Muscle of arm (tissue), 12 donors: ENCODE results near the gene SLC8A2. TPM values are rescaled to one million over a fixed set of nuclear protein-coding genes. Genes with fewer than 3 reads are reported as not detected.

Experiments used
- DNase-seq: peaks from one replicate; pipeline ENCODE4 v3.0.0-alpha.2; 2013
- polyA plus RNA-seq, 12 donors: library from polyadenylated mRNA; unstranded; fragments of 120-200 nt; gene quantifications; one replicate each; pipeline ENCODE4 v1.2.1, GENCODE V29; 2013; ENCODE audit not compliant: insufficient read length in 12 of 12

The SLC8A2 gene
- polyA plus RNA-seq, 12 donors: 0.11 to 0.51 (median 0.37) TPM; not detected in 2

GRCh38 chr19:47430041-47430802 is 41.5 kb downstream of the SLC8A2 start:
- DNase-seq: no peak

GRCh38 chr19:47429140-47429793 is 42.4 kb downstream of the SLC8A2 start:
- DNase-seq: no peak

- DNase-seq: peak; percentile 61
These were observed 43.4 kb downstream of the SLC8A2 start for GRCh38 chr19:47428177-47428894.

- DNase-seq: no peak
These were observed 44.2 kb downstream of the SLC8A2 start for GRCh38 chr19:47427241-47428176.

- no peak for DNase-seq
These were observed 48.4 kb downstream of the SLC8A2 start for GRCh38 chr19:47423203-47423882.

- no peak for DNase-seq
These were observed 49.1 kb downstream of the SLC8A2 start for GRCh38 chr19:47422417-47423163.

- no peak for DNase-seq
These were observed 49.8 kb downstream of the SLC8A2 start for GRCh38 chr19:47421844-47422395.

- no peak for DNase-seq
These were observed 50.4 kb downstream of the SLC8A2 start for GRCh38 chr19:47421244-47421786.

GRCh38 chr19:47419789-47420188 is 51.9 kb downstream of the SLC8A2 start:
- no peak for DNase-seq

- DNase-seq: no peak
These were observed 52.5 kb downstream of the SLC8A2 start, which contains the start of gene MEIS3 for GRCh38 chr19:47419030-47419783. TSS of gene MEIS3 (minus strand) at chr19:47419527. CDS start at chr19:47419081, 446 bp downstream.

GRCh38 chr19:47418692-47419029 is 53.0 kb downstream of the SLC8A2 start:
- no peak for DNase-seq

- DNase-seq: no peak
These were observed 53.7 kb downstream of the SLC8A2 start for GRCh38 chr19:47417746-47418691.

- DNase-seq: no peak
These were observed 54.5 kb downstream of the SLC8A2 start for GRCh38 chr19:47417107-47417745.

GRCh38 chr19:47416643-47416985 is 55.1 kb downstream of the SLC8A2 start:
- no peak for DNase-seq

- DNase-seq: no peak
These were observed 55.6 kb downstream of the SLC8A2 start for GRCh38 chr19:47415953-47416642.

GRCh38 chr19:47414469-47414868 is 57.2 kb downstream of the SLC8A2 start:
- DNase-seq: no peak

GRCh38 chr19:47413941-47414340 is 57.8 kb downstream of the SLC8A2 start:
- DNase-seq: no peak
